ENCODE results near the gene FGFBP2. TPM values are rescaled to one million over a fixed set of nuclear protein-coding genes. Genes with fewer than 3 reads are reported as not detected.
A peak's percentile ranks its signal among the peaks of the same experiment; 100 is the strongest.

Gene FGFBP2
- total and polyA plus RNA-seq, 2 experiments from 2014 or later = 0.18 to 0.56 TPM

DNA sequence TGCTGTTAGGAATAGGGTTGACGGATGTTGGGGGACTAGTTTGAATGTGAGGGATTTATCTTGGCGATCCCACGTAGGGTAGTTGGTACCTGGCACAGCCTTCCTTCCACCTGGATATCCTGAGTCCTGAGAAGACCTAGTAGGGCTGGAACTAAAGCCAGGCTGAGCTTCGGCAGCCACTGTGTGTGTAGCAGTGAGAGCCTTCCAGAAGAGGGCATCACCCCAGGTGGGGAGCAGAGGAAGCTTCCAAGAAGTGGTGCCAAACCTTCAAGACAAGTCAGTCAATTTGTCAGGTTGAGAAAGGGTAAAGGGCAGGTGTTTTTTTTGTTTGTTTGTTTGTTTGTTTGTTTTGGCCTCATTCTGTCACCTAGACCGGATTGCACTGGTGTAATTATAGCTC, 1.2 kb upstream of the FGFBP2 start (continued):
- TF ChIP-seq CTCF (conservative IDR thresholded peaks at IDR 0.05; ENCODE audit: low read depth in 2 of 2) (peak; percentile 36 to 60; a peak in 3 of 4 replicates), JUNB (IDR thresholded peaks at IDR 0.05; ENCODE audit: unreplicated experiment) (no peak), STAT1 (IDR thresholded peaks at IDR 0.05; ENCODE audit: unreplicated experiment) (no peak), ZNF331 (CRISPR knock-in tag; IDR thresholded peaks at IDR 0.05; ENCODE audit: low read depth) (no peak), CREB1 (CRISPR knock-in tag; IDR thresholded peaks at IDR 0.05; ENCODE audit: low read depth) (no peak)
- TF ChIP-seq, protein P1, sequence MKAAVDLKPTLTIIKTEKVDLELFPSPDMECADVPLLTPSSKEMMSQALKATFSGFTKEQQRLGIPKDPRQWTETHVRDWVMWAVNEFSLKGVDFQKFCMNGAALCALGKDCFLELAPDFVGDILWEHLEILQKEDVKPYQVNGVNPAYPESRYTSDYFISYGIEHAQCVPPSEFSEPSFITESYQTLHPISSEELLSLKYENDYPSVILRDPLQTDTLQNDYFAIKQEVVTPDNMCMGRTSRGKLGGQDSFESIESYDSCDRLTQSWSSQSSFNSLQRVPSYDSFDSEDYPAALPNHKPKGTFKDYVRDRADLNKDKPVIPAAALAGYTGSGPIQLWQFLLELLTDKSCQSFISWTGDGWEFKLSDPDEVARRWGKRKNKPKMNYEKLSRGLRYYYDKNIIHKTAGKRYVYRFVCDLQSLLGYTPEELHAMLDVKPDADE (IDR thresholded peaks at IDR 0.05) = no peak

DNA sequence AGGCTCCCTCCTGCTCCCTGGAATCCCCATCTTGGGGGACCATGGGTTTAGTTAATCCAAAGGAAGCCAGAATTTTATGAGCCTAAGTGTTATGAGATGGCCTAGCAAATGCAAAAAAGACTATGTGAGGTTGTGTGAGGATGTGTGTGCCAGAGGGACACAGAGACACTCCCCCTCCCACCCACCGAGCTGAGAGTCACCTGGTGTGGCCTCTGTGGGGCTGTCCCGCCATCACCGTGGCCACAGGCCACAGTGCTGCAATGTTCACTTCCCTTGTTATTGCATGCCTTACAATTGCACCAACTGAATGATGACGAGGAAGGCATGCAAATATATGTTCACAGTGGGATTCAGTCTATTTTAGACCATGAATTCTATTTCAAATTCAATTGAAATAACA, 601 bp upstream of the FGFBP2 start:
- no peaks in the 10 kb centered on the region for H3K79me2 ChIP-seq (replicated peaks; ENCODE audit: insufficient read depth)
- no peak for DNase-seq (ENCODE audit: low spot score)
- H3K27me3 ChIP-seq (ENCODE audit: insufficient read depth) = no peaks in the 10 kb centered on the region
- no peaks in the 10 kb centered on the region for H4K20me1 ChIP-seq (replicated peaks; ENCODE audit: insufficient read depth)
- H3K27ac Mint-ChIP-seq = no peak overlapping the region
- no peak overlapping the region for H3K4me3 ChIP-seq
- no peak overlapping the region for H3K4me2 ChIP-seq
- 0 out of 2 replicates have a peak, but pooled peaks cover 3% of the 10 kb centered on the region for H3F3A ChIP-seq (replicated peaks; ENCODE audit: low read depth)
- no peak overlapping the region for H3K27ac ChIP-seq (ENCODE audit: low read depth)
- H3K4me1 ChIP-seq (ENCODE audit: insufficient read depth) = no peaks in the 10 kb centered on the region; the same call in 1 of the 2 replicates
- no peaks in the 10 kb centered on the region; the same call in 1 of the 2 replicates for H3K36me3 ChIP-seq (ENCODE audit: insufficient read depth)
- H3K4me3 Mint-ChIP-seq = no peak overlapping the region
- peak; percentile 15 for ATAC-seq
- no peaks in the 10 kb centered on the region for H3K27me3 Mint-ChIP-seq (ENCODE audit: insufficient read depth, low read depth, poor library complexity)
- no peaks in the 10 kb centered on the region for H3K9me2 ChIP-seq (ENCODE audit: insufficient read depth)
- peaks cover 8% of the 10 kb centered on the region for H3K4me1 Mint-ChIP-seq
- H3K9me3 Mint-ChIP-seq = peaks cover 16% of the 10 kb centered on the region
- H3K36me3 Mint-ChIP-seq (ENCODE audit: low read depth) = peaks cover 24% of the 10 kb centered on the region
- H2AFZ ChIP-seq = 0 out of 2 replicates have a peak overlapping the region, but pooled peaks have one; percentile 14
- no peak for TF ChIP-seq ZNF114 (CRISPR knock-in tag; IDR thresholded peaks at IDR 0.05)
- TF ChIP-seq CTCF (conservative IDR thresholded peaks at IDR 0.05; ENCODE audit: low read depth in 2 of 2) = no peak
- TF ChIP-seq, protein P1 (IDR thresholded peaks at IDR 0.05) = no peak
- TF ChIP-seq ZNF331 (CRISPR knock-in tag; IDR thresholded peaks at IDR 0.05; ENCODE audit: low read depth) = no peak
- no peak for TF ChIP-seq STAT1 (IDR thresholded peaks at IDR 0.05; ENCODE audit: unreplicated experiment)
- TF ChIP-seq EZH2phosphoT487 (IDR thresholded peaks at IDR 0.05; ENCODE audit: unreplicated experiment) = no peak
- no peak for TF ChIP-seq REST (IDR thresholded peaks at IDR 0.05; ENCODE audit: unreplicated experiment)
- TF ChIP-seq CREB1 (CRISPR knock-in tag; IDR thresholded peaks at IDR 0.05; ENCODE audit: low read depth) = no peak
- TF ChIP-seq EZH2 (IDR thresholded peaks at IDR 0.05; ENCODE audit: low read depth, unreplicated experiment) = no peak
- TF ChIP-seq JUNB (IDR thresholded peaks at IDR 0.05; ENCODE audit: unreplicated experiment) = no peak
